Peyer's patch (tissue), 4 donors: Measurements from ENCODE around the gene TMEM232.

Experiments
- CTCF ChIP-seq, 6 experiments: fragments of 450-650 bp in 4 of 6; fragments of 200-600 bp in 2 of 6; sonication (generic) in 1 of 6; IDR thresholded peaks; one replicate each; pipeline ENCODE4 v1.5.1; 2017 to 2019; ENCODE audit warnings: antibody characterized with exemption in 6 of 6, mild to moderate bottlenecking in 3 of 6, moderate library complexity in 1 of 6
- POLR2A ChIP-seq, 2 donors: fragments of 450-650 bp; IDR thresholded peaks; one replicate each; pipeline ENCODE4 v1.5.1; 2017; ENCODE audit warnings: antibody characterized with exemption in 2 of 2, mild to moderate bottlenecking in 2 of 2, moderate library complexity in 2 of 2

- TF ChIP-seq CTCF (IDR thresholded peaks at IDR 0.05): no peak
- TF ChIP-seq POLR2A (IDR thresholded peaks at IDR 0.05): no peak
These were observed 24.2 kb downstream of the TMEM232 start for GRCh38 chr5:110702300-110702699.
